Neural progenitor cell (in vitro differentiated cells): ENCODE results near the gene PES1.

Experiments
- EZH2 ChIP-seq: fragments of 200-600 bp; sonication (generic); IDR thresholded peaks from 2 replicates; pipeline ENCODE4 v1.6.1; 2017; ENCODE audit warnings: antibody characterized with exemption, mild to moderate bottlenecking, moderate library complexity
- TF ChIP-seq, protein P1 (sequence below): fragments of 200-600 bp; sonication (generic); IDR thresholded peaks from 2 replicates; pipeline ENCODE4 v1.5.1; 2017; ENCODE audit warnings: antibody characterized with exemption, mild to moderate bottlenecking

GRCh38 chr22:30557243-30557642 is 34.5 kb downstream of the PES1 start:
- no peak for TF ChIP-seq EZH2
- TF ChIP-seq, protein P1, sequence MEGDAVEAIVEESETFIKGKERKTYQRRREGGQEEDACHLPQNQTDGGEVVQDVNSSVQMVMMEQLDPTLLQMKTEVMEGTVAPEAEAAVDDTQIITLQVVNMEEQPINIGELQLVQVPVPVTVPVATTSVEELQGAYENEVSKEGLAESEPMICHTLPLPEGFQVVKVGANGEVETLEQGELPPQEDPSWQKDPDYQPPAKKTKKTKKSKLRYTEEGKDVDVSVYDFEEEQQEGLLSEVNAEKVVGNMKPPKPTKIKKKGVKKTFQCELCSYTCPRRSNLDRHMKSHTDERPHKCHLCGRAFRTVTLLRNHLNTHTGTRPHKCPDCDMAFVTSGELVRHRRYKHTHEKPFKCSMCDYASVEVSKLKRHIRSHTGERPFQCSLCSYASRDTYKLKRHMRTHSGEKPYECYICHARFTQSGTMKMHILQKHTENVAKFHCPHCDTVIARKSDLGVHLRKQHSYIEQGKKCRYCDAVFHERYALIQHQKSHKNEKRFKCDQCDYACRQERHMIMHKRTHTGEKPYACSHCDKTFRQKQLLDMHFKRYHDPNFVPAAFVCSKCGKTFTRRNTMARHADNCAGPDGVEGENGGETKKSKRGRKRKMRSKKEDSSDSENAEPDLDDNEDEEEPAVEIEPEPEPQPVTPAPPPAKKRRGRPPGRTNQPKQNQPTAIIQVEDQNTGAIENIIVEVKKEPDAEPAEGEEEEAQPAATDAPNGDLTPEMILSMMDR: peak; percentile 12
